ENCODE results near the gene GDPD3. TPM values are rescaled to one million over a fixed set of nuclear protein-coding genes. Genes with fewer than 3 reads are reported as not detected.

The GDPD3 gene
- total RNA-seq, 1 donor from 2014 or later: 4.6 TPM

GRCh38 chr16:30054959-30055553 is 58.3 kb downstream of the GDPD3 start:
- no peak for DNase-seq

Other genes starting within 250 kb of the GDPD3 start
- 2.9 TPM for gene SEZ6L2, start 214.0 kb downstream of the GDPD3 start, total RNA-seq
- gene ASPHD1, start 213.0 kb downstream of the GDPD3 start, total RNA-seq: 0.39 TPM
- gene KCTD13, start 187.3 kb downstream of the GDPD3 start, total RNA-seq: 6.9 TPM
- 30.3 TPM for gene TMEM219, start 151.5 kb downstream of the GDPD3 start, total RNA-seq
- gene TAOK2, start 139.7 kb downstream of the GDPD3 start, total RNA-seq: 24.5 TPM
- gene HIRIP3, start 117.9 kb downstream of the GDPD3 start, total RNA-seq: 11.4 TPM
- gene INO80E, start 117.3 kb downstream of the GDPD3 start, total RNA-seq: 22.3 TPM
- 1.5 TPM for gene DOC2A, start 102.5 kb downstream of the GDPD3 start, total RNA-seq
- gene C16orf92, start 90.3 kb downstream of the GDPD3 start, total RNA-seq: not detected
- gene TLCD3B, start 82.3 kb downstream of the GDPD3 start, total RNA-seq: not detected
- 345 TPM for gene ALDOA, start 47.8 kb downstream of the GDPD3 start, total RNA-seq
- 53.1 TPM for gene PPP4C, start 37.5 kb downstream of the GDPD3 start, total RNA-seq
- 0.20 TPM for gene TBX6, start 21.6 kb downstream of the GDPD3 start, total RNA-seq
- 22.4 TPM for gene YPEL3, start 17.3 kb downstream of the GDPD3 start, total RNA-seq
- gene MAPK3, start 9.7 kb upstream of the GDPD3 start, total RNA-seq: 13.3 TPM
- gene CORO1A, start 70.1 kb upstream of the GDPD3 start, total RNA-seq: 16.0 TPM
- gene BOLA2B, start 80.1 kb upstream of the GDPD3 start, total RNA-seq: 6.1 TPM
- gene SLX1A, start 80.3 kb upstream of the GDPD3 start, total RNA-seq: 7.3 TPM
- gene SULT1A3, start 85.7 kb upstream of the GDPD3 start, total RNA-seq: 3.1 TPM
- 1.6 TPM for gene NPIPB13, start 134.9 kb upstream of the GDPD3 start, total RNA-seq
- gene CD2BP2, start 241.8 kb upstream of the GDPD3 start, total RNA-seq: 17.0 TPM